Hippocampal formation (tissue), 2 donors: ENCODE results near the gene SUMF1.

Experiments used
- DNase-seq, 2 donors: peaks; one replicate each; lab custom pipeline; 2025; lab: John Stamatoyannopoulos, UW

SUMF1 gene

DNA sequence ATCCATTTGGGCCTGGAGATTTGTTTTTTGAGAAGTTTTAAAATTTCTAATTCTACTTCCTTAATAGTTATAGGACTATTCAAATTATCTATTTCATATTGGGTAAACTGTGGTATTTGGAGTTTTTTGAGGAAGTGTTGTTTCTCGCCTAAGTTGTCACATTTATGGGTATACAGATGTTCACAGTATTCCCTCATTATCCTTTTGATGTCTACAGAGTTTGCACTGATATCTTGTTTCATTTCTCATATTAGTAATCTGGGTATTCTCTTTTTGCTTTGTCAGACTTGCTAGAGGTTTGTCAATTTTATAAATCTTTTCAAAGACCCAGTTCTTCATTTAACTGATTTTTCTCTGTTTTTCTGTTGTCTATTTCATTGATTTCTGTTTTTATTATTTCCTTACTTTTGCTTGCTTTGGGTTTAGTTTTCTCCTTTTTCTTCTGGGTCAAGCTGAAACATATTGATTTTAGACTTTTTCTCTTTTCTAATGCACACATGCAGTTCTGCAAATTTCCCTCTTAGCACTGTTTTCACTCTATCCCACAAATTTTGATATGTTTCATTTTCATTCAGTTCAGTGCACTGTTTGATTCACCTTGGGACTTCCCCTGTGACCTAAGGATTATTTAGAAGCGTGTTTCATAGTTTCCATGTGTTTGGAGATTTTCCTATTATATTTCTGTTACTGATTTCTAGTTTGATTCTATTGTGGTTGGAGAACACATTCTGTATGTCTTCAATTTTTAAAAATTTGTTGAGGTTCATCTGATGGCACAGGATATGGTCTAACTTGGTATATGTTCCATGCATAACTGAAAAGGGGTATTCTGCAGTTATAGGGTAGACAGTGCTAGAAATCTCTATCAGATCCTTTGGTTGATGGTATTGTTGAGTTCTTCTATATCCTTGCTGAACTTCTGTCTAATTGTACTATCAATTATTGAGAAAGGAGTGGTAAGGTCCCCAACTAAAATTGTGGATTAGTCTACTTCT is 79.6 kb downstream of the SUMF1 start:
- no peak for DNase-seq

DNA sequence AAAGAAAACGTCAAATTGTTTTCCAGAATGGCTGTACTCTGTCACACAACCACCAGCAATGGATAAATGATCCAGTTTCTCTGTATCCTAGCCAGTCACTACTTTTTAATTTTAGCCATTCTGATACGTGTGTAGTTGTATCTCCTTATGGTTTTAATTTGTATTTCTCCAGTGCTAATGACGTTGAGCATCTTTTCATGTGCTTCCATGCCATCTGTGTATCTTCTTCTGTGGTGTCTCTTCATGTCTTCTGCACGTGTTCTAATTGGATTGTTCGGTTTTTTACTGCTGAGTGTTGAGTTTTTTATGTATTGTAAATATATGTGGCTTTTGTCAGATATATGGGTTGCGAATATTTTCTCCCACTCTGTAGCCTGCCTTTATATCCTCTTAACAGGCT is 81.9 kb downstream of the SUMF1 start:
- DNase-seq = no peak

DNA sequence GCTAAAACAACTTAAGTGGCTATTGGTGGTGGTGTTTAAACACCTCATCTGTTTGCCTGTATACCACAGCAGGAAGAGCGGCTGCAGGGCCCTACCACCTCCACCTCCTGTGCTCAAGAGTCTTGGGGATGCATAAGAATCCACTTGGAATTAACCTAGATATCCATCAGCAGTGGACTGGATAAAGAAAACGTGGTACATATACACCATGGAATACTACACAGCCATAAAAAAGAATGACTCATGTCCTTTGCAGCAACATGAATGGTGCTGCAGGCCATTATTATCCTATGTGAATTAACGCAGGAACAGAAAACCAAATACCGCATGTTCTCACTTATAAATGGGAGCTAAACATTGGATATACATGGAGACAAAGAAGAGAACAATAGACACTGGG is 87.1 kb downstream of the SUMF1 start:
- no peak for DNase-seq

DNA sequence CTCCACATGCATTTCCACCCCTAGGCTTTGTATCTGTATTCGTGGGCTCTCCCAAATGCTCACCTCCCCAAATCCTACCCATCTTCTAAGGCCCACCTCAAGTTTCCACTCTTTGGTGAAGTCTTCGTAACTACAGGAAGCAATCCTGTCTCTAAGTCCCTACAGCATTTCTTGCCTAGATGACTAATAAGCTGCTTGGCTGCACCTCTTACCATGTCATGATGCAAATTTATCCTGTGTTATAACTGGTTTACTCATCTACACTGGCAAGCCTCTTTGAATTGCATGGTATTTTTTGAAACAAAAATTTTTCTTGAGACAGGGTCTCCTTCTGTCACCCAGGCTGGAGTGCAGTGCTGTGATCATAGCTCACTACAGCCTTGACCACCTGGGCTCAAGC is 90.6 kb downstream of the SUMF1 start:
- DNase-seq = no peak

DNA sequence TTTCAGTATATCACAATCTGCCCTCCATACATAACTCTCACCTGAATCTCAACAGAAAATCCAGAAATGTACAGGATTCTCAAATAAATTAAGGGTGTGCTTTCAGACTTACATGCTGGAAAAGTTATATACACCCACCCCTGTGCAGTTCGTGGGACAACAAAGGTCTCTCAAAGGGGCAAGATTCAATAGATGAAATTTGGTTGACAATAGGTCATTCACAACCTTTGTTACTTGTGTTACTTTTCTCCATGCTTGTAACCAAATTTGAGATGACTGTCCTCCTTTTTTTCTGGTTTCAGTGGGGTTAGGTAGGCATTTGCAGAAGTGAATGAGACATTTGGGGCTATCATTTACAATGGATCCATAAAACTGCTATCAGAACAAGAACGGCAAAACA is 91.2 kb downstream of the SUMF1 start:
- DNase-seq = no peak

DNA sequence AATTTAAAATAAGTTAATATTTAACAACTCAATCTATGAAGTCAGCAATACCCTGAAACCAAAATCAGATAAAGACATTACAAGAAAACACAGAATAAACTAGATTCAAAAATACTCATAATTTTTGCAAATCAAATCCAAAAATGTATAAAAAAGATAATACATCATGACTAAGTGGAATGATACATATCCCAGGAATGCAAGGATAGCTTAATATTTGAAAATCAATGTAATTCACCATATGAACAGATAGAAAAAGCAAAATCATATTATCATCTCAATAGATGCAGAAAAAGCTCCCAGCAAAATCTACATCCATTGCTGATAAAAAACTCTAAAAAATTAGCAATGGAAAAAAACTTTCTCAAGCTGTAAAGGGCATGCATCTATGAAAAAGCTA is 93.4 kb downstream of the SUMF1 start:
- no peak for DNase-seq

DNA sequence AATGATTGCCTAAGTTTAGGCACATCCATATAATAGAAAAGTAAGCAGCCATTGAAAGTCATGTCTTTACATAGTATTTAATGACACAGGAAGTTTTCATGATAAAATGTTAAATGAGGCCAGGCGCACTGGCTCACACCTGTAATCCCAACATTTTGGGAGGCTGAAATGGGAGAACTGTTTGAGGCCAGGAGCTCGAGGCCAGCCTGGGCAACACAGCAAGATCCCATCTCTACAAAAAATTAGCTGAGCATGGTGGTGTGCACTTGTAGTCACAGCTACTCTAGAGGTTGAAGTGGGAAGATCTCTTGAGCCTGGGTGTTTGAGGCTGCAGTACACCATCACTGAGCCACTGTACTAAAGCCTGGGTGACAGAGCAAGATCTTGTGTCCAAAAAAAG is 104.5 kb downstream of the SUMF1 start:
- DNase-seq = no peak

DNA sequence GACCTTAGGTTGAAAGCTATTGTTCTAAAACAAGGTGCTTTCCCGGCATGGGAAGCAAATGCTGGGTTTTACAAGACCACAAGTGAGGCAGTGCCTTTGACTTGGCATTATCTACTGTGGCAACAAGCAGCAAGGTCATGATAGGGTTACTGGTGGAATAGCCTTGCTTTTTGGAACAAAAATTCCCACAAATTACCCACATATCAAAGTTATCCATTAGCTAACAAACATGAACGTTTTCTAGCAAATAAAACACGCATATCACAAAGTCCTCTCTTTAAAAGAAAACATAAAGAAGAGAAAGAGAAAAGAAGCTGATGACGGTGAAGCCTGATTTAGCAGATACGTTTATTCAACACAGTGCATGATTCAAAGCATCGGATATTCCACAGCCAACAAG is 106.3 kb downstream of the SUMF1 start:
- DNase-seq = no peak

DNA sequence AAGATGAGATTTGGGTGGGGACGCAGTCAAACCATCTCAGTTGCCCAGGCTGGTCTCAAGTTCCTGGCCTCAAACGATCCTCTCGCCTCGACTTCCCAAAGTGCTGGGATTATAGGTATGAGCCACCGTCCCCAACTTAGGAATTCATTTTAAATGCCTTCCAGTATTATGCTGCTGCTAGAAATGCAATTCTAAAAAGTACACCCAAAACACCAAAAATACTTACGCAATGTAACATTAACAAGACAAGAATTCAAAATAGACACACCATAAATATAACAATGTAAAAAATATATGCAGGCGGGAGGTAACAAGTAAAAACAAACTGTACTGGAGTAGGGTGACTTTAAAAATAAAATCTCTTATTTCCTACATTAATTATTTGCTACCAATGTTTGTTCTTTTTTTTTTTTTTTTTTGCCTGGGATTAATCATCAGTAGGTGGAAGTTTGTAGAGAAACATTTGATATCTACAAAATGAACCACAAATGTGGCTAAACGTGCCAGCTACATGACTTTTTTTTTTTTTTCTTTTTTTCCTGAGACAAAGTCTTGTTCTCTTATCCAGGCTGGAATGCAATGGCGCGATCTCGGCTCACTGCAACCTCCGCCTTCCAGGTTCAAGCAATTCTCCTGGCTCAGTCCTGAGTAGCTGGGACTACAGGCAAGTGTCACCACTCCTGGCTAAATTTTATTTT is 107.1 kb downstream of the SUMF1 start:
- DNase-seq = no peak

DNA sequence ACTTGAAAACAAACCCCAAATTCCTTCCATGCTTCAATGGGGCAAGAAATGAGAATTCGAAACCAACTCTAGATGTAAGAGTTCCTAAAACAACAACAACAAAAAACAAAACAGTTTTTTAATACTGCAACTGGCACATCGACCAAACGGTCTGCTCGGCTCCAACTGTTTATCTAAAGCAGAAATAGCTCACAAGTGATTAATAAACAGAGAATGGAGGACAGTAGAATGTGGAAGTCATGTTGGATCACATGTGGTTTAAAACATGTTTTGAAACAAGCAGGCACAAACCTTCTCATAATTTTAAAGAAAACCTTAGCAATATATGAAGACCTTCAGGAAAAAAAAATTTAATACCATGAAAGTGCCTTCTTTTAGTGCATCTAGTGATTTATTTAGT is 108.8 kb downstream of the SUMF1 start:
- DNase-seq = no peak

DNA sequence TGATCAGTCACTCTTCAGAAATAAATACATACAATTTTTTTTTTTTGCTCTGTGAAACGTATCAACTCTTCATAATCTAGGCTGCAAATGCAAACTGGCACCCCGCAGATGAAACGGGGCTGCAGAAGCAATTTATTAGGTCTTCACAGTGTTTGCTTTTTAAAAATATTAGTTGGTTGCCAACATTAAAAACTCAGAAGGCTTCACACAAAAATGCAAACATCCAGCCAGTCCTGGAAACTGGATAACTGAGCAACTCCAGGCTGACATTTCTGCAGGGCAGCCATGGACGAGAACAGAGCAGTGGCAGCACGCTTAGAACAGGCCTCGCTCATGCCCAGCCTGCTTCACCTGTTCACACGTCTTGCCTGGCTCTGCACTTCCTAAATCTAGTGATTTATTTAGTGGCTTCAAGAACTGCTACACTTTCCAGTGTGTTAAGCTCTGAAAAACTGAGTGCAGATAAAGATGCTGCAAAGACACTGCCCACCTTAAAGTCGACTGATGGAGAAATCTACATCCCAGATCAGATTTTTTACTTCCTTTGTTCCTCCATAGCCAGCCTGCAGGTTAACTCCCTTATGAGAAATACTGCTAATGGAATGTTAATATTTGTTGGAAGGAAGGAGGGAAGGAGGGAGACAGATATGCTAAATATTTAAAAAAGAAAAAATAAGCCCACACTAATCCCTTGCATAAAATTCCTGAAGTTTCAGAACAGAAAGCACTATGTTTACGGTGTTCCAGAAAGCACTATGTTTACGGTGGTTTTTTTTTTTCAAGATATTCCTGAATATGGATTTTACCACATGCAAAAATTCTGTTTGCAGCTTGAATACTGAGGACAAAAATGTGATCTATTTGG is 110.3 kb downstream of the SUMF1 start:
- DNase-seq = no peak

DNA sequence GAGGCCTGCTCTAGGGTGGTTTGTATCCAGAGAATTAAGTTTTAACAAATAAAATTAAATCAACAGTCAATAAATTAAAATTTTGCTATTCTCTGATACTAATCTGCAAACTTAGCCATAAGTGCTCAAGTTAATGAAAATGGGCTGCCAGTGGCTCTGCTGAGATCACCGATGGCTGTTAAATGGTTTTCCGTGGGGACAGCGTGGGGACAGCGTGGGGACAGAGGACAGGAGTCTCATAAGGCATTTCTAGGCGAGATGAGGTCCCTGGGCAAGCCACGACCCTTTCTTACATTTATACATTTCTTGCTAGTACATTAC is 110.9 kb downstream of the SUMF1 start:
- DNase-seq = no peak

DNA sequence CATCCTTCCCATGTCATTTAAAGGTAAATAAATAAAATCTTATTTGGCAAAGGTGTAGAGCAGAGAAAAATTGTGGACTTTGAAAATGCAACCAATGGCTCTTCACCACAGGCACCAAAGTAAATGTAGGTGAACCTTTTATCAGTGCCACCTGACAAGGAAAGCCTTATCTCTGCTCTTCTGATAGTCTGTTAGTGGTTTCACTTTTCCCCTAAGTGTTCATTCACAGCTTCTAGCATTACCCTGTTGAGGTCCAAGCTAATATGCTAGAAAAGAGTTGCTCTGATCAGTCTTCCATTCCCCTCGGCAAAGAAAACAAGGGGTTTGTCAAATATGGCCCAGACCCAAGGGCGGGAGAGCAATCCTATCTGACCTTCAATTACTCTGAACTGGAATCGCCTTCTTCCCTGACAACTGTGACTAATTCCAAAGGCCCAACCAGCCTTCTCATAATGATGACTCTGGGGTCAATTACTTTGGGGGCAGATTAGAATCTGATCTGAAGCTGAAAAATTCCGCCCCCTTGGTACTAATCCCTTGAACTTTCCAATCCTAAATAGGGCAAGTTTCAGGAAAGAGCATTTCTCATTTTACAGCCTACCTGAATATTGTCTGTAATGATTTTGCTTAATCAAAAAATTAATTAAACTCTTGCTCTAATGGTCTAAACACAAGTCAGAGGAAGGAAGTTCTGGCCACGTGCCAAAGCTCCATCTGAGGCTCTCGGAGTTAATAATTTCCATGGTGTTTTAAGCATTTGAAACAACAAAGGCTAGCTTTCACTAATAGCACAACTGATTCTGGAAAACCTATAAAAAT is 111.5 kb downstream of the SUMF1 start:
- no peak for DNase-seq

DNA sequence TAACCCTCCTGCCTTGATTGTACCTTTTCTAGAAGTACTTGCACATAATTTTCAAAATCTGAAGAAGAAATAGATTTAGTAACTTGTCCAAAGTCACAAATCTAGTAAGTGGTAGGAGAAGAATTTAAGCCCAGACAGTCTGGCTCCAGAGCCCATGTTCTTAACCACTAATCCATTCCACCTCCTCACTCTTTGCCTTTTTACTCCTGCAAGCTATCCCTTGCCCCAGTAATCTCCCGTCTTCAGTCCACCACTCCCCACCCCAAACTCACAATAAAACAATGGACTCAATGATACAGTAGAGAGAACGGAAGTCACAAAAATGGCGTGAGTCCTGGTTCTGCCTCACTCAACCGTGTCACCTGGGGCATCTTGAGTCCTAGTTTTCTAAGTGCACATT is 115.2 kb downstream of the SUMF1 start:
- DNase-seq = no peak

DNA sequence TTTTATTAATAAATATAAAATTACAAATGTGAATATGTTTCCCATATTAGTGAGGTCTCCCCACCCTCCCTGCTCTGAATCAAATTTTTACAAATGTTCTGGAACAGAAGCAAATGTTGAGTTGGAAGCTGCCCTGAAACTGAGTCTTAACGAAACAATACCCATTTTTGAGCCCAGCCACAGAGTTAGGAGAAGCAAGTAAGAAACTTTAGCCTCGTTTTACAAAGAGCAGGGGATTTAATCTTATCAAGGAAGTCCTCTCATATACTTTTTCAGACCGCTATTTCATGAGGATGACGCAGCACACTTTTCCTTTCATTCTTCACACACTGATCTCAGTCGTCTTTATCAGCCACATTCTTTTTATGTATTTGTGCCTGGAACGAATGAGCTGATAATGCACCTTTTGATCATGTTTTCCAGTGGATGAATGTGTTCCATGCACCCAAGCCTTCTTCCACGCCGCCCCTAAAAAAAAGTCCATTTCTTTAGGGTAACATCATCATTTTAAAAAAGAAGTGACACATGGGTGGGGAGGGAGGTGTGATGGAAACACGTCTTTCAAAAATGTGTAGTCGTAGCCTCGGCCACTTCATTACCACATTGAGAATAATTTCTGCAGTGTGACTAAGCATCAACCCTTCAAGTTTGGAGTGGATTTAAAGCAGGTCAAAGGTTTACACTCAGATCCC is 115.8 kb downstream of the SUMF1 start:
- no peak for DNase-seq

DNA sequence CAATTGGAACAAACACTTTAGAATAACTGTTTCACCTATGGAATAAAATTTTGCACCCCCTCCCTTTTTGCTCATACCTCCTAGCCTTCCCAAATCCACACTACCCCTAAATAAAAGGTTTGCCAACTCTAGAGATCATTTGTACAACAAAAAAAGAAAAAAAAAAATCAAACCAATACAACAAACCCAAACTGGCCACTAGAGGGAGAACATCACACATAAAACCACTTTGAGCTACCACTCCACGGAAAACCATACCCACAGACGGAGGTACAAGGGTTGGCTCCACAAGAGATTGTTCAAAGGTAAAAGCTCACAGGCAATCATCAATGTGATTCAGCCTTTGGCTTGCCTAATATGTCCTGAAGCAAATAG is 116.3 kb downstream of the SUMF1 start:
- peak; percentile 11 to 86 for DNase-seq

DNA sequence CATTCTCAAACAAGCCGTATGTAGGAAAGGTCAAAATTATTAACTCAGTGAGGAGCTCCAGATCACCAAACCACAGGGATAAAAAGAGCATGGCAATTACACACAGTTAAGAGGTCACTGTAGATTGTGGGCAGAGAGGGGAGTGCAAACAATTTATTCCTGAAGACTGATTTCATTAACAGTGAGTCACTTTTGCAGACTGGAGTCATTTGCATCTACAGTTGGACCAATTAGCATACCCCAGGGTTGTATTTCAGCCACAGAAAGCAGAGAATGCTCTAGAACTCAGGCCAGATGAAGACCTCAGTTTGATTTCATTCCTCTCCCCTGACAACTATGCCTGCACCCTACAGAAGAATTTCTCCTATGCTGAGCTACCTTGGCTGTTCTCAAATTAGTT is 123.8 kb downstream of the SUMF1 start:
- DNase-seq = no peak

DNA sequence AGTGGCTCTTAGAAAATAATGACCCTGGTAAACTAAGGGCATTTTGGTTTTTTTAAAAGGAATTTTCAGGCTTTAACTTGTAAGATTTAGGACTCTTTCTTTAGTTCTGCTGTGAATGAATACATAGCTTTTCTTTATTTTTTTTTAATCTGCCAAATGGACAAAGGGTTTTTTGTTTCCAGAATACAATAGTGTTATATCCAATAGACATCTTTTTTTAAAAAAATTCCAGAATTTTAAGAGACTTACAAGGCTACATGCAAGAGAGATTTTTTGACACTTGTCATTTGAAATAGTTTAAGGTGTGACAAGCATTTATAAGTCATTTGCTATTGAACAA is 125.8 kb downstream of the SUMF1 start:
- peak in 1 of 2 donors; percentile 37 for DNase-seq

DNA sequence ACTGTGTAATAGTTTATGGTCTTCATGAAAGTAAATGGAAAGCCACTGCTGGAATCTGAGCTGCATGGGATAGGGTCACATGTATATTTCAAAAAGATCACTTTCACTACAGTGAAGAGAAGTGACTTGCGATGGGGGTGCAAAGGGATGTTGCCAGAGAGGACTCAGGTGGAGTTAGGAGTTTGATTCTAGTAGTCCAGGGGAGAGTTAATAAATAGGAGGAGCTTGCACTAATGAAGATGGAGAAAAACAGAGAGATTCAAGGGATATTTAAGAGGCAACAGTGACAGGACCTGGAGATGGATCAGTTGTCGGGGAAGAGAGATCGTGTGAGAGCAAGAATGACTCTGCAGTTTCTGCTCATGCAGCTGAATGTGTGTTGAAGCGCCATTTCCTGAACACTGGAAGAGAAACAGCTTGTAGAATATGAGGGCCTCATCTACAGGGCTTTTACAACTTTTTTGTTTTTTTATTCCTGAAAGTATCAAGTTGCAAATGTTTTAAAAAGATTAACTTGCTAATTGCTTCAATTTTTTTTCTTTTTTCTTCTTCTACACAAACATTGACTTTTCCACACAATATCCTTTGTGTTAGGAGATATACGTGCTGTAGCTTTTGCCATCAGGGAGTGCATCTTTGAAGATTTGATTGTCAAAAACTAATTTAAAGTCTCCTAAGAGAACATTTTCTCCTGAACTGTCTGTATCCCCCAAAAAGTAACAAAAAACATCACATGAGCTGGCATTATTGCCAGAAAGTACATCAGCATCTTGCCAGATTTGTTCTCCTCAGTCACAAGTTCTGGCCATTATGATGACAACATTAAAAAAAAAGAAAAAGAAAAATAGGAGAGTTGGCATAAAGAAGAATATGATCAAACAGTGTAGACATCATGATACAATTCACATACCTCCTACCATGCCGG is 126.4 kb downstream of the SUMF1 start:
- no peak for DNase-seq

DNA sequence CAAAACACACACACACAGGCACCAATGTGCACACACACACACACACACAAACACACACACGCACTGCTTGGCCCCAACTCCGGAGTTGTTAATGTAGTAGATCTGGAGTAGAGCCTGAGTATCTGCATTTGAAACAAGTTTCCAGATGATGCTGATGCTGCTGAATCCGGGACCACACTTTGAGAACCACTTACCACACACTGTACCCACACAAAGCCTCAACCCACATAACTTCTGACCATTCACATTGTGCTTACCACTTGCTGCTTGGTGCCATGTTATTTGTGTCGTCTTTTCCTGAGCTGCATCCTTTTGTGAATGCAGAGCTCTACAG is 127.0 kb downstream of the SUMF1 start:
- no peak for DNase-seq
